A549 treated with ZK216348 at 1 μM for 4 hours (cell line): ENCODE data around the gene RASA4. TPM values are rescaled to one million over a fixed set of nuclear protein-coding genes. Genes with fewer than 3 reads are reported as not detected.

Source experiments
- total RNA-seq: library from RNA; stranded (reverse); fragments of 200-300 nt; extraction: Qiagen RNA extraction; gene quantifications from 5 replicates; pipeline ENCODE4 v1.2.3, GENCODE V29; 2022; ENCODE audit warnings: low read depth

The RASA4 gene
- total RNA-seq = 1.4 to 2.8 TPM (median 2.3 TPM) in 5 replicates

GRCh38 chr7:102616507-102617125, at the start of gene RASA4:
Gene RASA4, minus strand, starts transcription at chr7:102616756. Its CDS starts 67 bp downstream, at chr7:102616689.

GRCh38 chr7:102649924-102650323, 33.4 kb upstream of the RASA4 start, which contains the start of gene SPDYE2B:
Gene SPDYE2B, plus strand, starts transcription at chr7:102650319. Its CDS starts 2,030 bp downstream, at chr7:102652349.

GRCh38 chr7:102642691-102643090, 26.1 kb upstream of the RASA4 start, which contains the start of gene UPK3BL1:
Gene UPK3BL1, minus strand, starts transcription at chr7:102642791. Its CDS starts 50 bp downstream, at chr7:102642741.

GRCh38 chr7:102572261-102573239, 44.0 kb downstream of the RASA4 start, which contains the start of gene POLR2J3:
Gene POLR2J3, minus strand, starts transcription at chr7:102572583. Its CDS starts 62 bp downstream, at chr7:102572521.

GRCh38 chr7:102550808-102551422, 65.6 kb downstream of the RASA4 start, which contains the start of gene SPDYE2:
Gene SPDYE2, plus strand, starts transcription at chr7:102551226. Its CDS starts 2,030 bp downstream, at chr7:102553256.

GRCh38 chr7:102543596-102543995, 73.0 kb downstream of the RASA4 start, which contains the start of gene UPK3BL2:
Gene UPK3BL2, minus strand, starts transcription at chr7:102543696. Its CDS starts 60 bp downstream, at chr7:102543636.

Other genes starting within 250 kb of the RASA4 start
- 18.0 to 24.4 TPM (median 22.2 TPM) in 5 replicates for gene PRKRIP1, start 220.4 kb downstream of the RASA4 start, total RNA-seq
- gene ORAI2, start 183.2 kb downstream of the RASA4 start, total RNA-seq = 17.7 to 38.1 TPM (median 37.1 TPM) in 5 replicates
- 8.2 to 13.5 TPM (median 10.7 TPM) in 5 replicates for gene ALKBH4, start 151.9 kb downstream of the RASA4 start, total RNA-seq
- 17.5 to 35.3 TPM (median 33.2 TPM) in 5 replicates for gene LRWD1, start 151.8 kb downstream of the RASA4 start, total RNA-seq
- gene POLR2J, start 137.8 kb downstream of the RASA4 start, total RNA-seq = 103 to 132 TPM (median 108 TPM) in 5 replicates
- 0.78 to 2.1 TPM (median 1.5 TPM) in 5 replicates for gene RASA4B, start 99.0 kb downstream of the RASA4 start, total RNA-seq
- 2.1 to 5.0 TPM (median 2.6 TPM) in 5 replicates for gene UPK3BL2, start 73.1 kb downstream of the RASA4 start, total RNA-seq
- not detected in 5 replicates for gene SPDYE2, start 65.5 kb downstream of the RASA4 start, total RNA-seq
- 17.4 to 50.4 TPM (median 26.3 TPM) in 5 replicates for gene POLR2J3, start 44.2 kb downstream of the RASA4 start, total RNA-seq
- 5.6 to 14.5 TPM (median 11.7 TPM) in 5 replicates for gene UPK3BL1, start 26.0 kb upstream of the RASA4 start, total RNA-seq
- not detected in 5 replicates for gene SPDYE2B, start 33.6 kb upstream of the RASA4 start, total RNA-seq
- gene POLR2J2, start 54.9 kb upstream of the RASA4 start, total RNA-seq = 0.26 to 0.89 TPM (median 0.36 TPM) in 4 of 5 replicates, not detected in the other
- 5.6 to 8.5 TPM (median 7.4 TPM) in 5 replicates for gene FAM185A, start 132.2 kb upstream of the RASA4 start, total RNA-seq